ENCODE data around the gene LRRC43.
"Not testable (repeated sequence)": the region's sequence is repeated elsewhere in the genome, so short reads cannot be mapped to it uniquely, and the experiment has no call there.

The LRRC43 gene

DNA sequence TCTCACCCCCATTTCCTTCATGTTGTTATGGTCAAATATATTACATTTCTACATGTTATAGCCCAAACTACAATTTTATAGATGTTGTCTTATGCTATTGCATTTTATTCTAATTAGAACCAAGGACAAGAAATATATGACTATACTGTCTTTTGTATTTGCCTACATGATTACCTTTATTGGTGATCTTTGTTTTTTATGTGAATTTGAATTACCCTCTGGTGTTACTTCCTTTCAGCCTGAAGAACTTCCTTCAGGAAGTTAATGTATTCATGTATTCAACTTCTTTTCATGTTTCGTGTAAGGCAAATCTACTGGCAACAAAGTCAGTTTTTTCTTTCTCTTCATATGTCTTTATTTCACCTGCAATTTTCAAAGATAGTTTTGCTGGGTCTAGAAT is 11.9 kb downstream of the LRRC43 start:
- peaks cover 16% of the 10 kb centered on the region for H3K4me1 Mint-ChIP-seq (ENCODE audit: low read depth)
- no peaks in the 10 kb centered on the region for H3K9me3 Mint-ChIP-seq
- no peak overlapping the region for H3K27ac Mint-ChIP-seq
- no peak overlapping the region for H3K4me3 Mint-ChIP-seq
- intact Hi-C loops (cut with micrococcal nuclease), result loop anchor here (5.0 kb wide), 1 partner anchor 143 kb away; no protein-coding TSS in a partner anchor
- H3K27me3 Mint-ChIP-seq, result peaks cover 23% of the 10 kb centered on the region
- no peaks in the 10 kb centered on the region for H3K36me3 Mint-ChIP-seq (ENCODE audit: low read depth)

DNA sequence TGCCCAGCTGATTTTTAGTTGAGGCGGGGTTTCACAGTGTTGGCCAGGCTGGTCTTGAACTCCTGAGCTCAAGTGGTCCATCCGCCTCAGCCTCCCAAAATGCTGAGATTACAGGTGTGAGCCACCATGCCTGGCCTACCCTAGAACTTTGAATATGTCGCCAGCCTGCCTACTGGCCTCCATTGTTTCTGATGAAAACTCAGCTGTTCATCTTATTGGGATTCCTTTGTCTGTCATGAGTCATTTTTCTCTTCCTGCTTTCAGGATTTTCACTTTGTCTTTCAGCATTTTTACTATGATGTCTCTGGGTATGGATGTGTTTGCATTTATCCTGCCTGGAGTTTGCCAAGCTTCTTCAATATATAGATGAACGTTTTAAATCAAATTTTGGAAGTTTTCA is 12.5 kb downstream of the LRRC43 start:
- intact Hi-C loops (cut with micrococcal nuclease), result no loop called here
- Mint-ChIP-seq H3K4me1 (ENCODE audit: low read depth) (peaks cover 16% of the 10 kb centered on the region), H3K27me3 (peaks cover 29% of the 10 kb centered on the region), H3K27ac (no peak overlapping the region), H3K4me3 (no peak overlapping the region), H3K9me3 (no peaks in the 10 kb centered on the region), H3K36me3 (ENCODE audit: low read depth) (no peaks in the 10 kb centered on the region)

DNA sequence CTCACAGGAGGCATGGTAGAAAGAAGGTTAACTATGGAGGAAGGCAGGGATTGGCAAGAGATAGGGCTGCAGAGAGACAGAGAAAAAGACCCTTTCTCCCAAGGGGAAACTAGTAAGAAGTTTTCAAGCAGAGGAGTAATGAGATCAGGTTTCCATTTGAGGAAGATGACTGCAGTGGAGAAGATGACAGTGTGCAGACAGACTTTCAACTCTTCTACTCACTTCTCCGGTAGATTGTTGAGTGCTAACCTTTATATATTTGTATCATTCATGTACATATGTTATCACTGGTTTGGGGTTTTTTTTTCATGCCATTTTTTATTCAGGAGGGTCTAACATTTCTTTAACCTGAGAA is 14.7 kb downstream of the LRRC43 start:
- Mint-ChIP-seq H3K4me1 (ENCODE audit: low read depth) (peaks cover 16% of the 10 kb centered on the region), H3K27me3 (peaks cover 45% of the 10 kb centered on the region), H3K27ac (no peak overlapping the region), H3K4me3 (no peak overlapping the region), H3K36me3 (ENCODE audit: low read depth) (no peaks in the 10 kb centered on the region), H3K9me3 (no peaks in the 10 kb centered on the region)
- intact Hi-C loops (cut with micrococcal nuclease), result no loop called here

DNA sequence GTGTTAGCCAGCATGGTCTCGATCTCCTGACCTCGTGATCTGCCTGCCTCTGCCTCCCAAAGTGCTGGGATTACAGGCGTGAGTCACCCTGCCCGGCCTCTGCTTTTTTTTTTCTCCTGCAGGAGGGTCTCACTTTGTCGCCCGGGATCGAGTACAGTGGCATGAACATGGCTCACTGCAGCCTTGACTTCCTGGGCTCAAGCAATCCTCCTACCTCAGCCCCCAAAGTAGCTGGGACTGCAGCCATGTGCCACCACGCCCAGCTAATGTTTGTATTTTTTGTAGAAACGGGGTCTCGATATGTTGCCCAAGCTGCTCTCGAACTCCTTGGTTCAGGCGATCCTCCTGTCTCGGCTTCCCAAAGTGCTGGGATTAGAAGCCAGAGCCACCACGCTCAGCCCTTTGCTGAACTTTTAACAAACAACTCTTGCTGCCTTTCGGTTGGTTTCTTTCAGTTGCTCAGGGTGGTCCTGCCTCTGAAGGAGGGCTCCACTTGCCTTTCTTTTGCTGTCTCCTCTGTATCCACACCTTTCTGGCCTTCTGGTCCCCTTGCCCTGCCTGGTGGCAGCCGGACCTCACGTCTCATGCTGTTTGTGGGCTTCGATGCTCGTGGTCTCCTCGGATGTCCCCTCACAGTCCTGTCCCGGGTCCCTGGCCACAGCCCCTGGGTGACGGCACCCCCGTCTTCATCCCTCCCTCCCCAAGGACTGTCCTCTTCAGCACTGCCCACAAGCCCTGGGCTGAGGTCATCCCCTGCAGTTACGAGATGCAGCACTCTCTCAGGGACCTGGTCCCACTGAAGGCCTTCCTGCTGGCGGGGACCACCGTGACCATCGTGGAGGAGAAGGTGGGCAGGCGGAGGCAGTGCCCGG is 16.8 kb downstream of the LRRC43 start:
- Mint-ChIP-seq H3K27ac (no peak overlapping the region), H3K27me3 (peaks cover 57% of the 10 kb centered on the region), H3K36me3 (ENCODE audit: low read depth) (no peaks in the 10 kb centered on the region), H3K9me3 (no peaks in the 10 kb centered on the region), H3K4me1 (ENCODE audit: low read depth) (peaks cover 25% of the 10 kb centered on the region), H3K4me3 (no peak overlapping the region)
- intact Hi-C loops (cut with micrococcal nuclease), result no loop called here

DNA sequence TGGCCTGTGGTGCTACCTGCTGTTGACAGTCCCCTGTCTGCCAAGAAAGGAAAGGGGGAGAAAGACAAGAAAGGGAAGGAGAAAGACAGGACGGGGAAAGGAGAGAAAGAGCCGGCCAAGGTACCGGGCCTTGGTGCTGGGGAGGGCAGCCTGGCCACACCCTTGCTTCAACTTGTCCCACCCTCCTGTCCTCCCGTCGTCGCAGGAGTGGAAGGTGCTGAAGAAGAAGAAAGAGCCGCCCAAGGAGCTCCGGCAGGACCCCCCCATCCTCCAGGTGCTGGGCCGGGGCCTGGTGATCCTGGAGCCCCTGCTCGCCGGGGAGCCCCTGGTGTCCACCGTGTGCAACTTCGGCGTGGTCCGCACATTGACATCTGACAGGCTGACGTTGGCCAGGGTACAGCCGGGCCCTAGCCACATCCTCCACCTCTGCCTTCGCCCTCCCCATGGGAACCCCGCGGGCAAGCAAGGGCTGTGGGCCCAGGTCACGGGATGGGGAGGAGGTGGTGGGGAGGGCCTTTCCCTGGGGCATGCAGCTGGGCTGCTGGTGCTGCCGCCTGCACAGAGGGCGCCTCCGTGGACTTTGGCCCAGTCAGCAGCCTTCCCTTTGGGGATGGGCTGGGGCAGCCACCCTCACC is 17.7 kb downstream of the LRRC43 start:
- peaks cover 34% of the 10 kb centered on the region for H3K4me1 Mint-ChIP-seq (ENCODE audit: low read depth)
- intact Hi-C loops (cut with micrococcal nuclease), result no loop called here
- no peaks in the 10 kb centered on the region for H3K9me3 Mint-ChIP-seq
- no peak overlapping the region for H3K27ac Mint-ChIP-seq
- no peak overlapping the region for H3K4me3 Mint-ChIP-seq
- peaks cover 67% of the 10 kb centered on the region for H3K27me3 Mint-ChIP-seq
- no peaks in the 10 kb centered on the region for H3K36me3 Mint-ChIP-seq (ENCODE audit: low read depth)

- intact Hi-C loops (cut with micrococcal nuclease), result no loop called here
- Mint-ChIP-seq H3K4me3 (no peak overlapping the region), H3K27me3 (peaks cover 70% of the 10 kb centered on the region), H3K9me3 (no peaks in the 10 kb centered on the region), H3K36me3 (ENCODE audit: low read depth) (no peaks in the 10 kb centered on the region), H3K4me1 (ENCODE audit: low read depth) (peaks cover 41% of the 10 kb centered on the region), H3K27ac (no peak overlapping the region)
Measured at GRCh38 chr12:122201381-122201780, 18.5 kb downstream of the LRRC43 start.

DNA sequence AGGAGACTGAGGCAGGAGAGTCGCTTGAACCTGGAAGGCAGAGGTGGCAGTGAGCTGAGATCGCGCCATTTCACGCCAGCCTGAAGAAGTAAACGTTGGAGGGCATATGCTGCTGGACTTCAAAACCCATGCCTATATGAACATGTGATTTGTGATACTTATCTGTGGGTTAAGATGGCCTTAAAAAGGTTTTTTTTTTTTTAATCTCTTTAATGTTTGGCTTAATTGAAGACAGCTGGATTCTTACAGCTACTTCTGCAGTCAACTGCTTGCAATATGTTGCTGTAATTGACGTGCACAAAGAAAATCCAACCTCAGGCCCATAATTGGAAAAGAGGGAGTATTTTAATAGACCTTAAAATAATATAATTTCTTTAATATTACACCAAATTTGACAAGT is 19.1 kb downstream of the LRRC43 start:
- peaks cover 76% of the 10 kb centered on the region for H3K27me3 Mint-ChIP-seq
- H3K36me3 Mint-ChIP-seq (ENCODE audit: low read depth), result peaks cover 5% of the 10 kb centered on the region
- intact Hi-C loops (cut with micrococcal nuclease), result no loop called here
- H3K9me3 Mint-ChIP-seq, result no peaks in the 10 kb centered on the region
- H3K4me3 Mint-ChIP-seq, result no peak overlapping the region
- H3K4me1 Mint-ChIP-seq (ENCODE audit: low read depth), result peaks cover 42% of the 10 kb centered on the region
- no peak overlapping the region for H3K27ac Mint-ChIP-seq

GRCh38 chr12:122202811-122203210 is 19.9 kb downstream of the LRRC43 start:
- H3K9me3 Mint-ChIP-seq; H3K27ac Mint-ChIP-seq; intact Hi-C loops (cut with micrococcal nuclease): not testable (repeated sequence)
- Mint-ChIP-seq H3K36me3 (ENCODE audit: low read depth) (peaks cover 13% of the 10 kb centered on the region), H3K27me3 (peaks cover 73% of the 10 kb centered on the region), H3K4me1 (ENCODE audit: low read depth) (peaks cover 34% of the 10 kb centered on the region), H3K4me3 (peak overlapping the region; percentile 73)

GRCh38 chr12:122203301-122204166 is 20.6 kb downstream of the LRRC43 start, which contains the start of gene B3GNT4:
Gene B3GNT4 (plus strand): TSS chr12:122203709. CDS start chr12:122204619, 910 bp downstream.
- no peak within 1 kb of the TSS for H3K27ac Mint-ChIP-seq

GRCh38 chr12:122204167-122205052 is 21.5 kb downstream of the LRRC43 start:
- Mint-ChIP-seq H3K9me3 (no peaks in the 10 kb centered on the region), H3K27me3 (peaks cover 65% of the 10 kb centered on the region), H3K36me3 (ENCODE audit: low read depth) (peaks cover 29% of the 10 kb centered on the region), H3K27ac (no peak overlapping the region), H3K4me3 (peak overlapping the region; percentile 51), H3K4me1 (ENCODE audit: low read depth) (peaks cover 31% of the 10 kb centered on the region)
- intact Hi-C loops (cut with micrococcal nuclease), result no loop called here

More at GRCh38 chr12:122203301-122204166, 20.6 kb downstream of the LRRC43 start, which contains the start of gene B3GNT4:
- Mint-ChIP-seq H3K36me3 (ENCODE audit: low read depth) (peaks cover 20% of the 10 kb centered on the region), H3K4me3 (peak within 1 kb of the TSS; percentile 73), H3K9me3 (no peaks in the 10 kb centered on the region), H3K27me3 (peaks cover 70% of the 10 kb centered on the region), H3K4me1 (ENCODE audit: low read depth) (peaks cover 31% of the 10 kb centered on the region)
- intact Hi-C loops (cut with micrococcal nuclease), result no loop called here

GRCh38 chr12:122205053-122205925 is 22.4 kb downstream of the LRRC43 start:
- Mint-ChIP-seq H3K9me3 (no peaks in the 10 kb centered on the region), H3K4me1 (ENCODE audit: low read depth) (peaks cover 31% of the 10 kb centered on the region), H3K27ac (no peak overlapping the region), H3K27me3 (peaks cover 56% of the 10 kb centered on the region), H3K4me3 (no peak overlapping the region), H3K36me3 (ENCODE audit: low read depth) (peaks cover 38% of the 10 kb centered on the region)
- intact Hi-C loops (cut with micrococcal nuclease), result no loop called here

GRCh38 chr12:122206111-122206881 is 23.4 kb downstream of the LRRC43 start:
- Mint-ChIP-seq H3K27me3 (peaks cover 47% of the 10 kb centered on the region), H3K9me3 (no peaks in the 10 kb centered on the region), H3K36me3 (ENCODE audit: low read depth) (peaks cover 44% of the 10 kb centered on the region), H3K27ac (no peak overlapping the region), H3K4me3 (no peak overlapping the region), H3K4me1 (ENCODE audit: low read depth) (peaks cover 31% of the 10 kb centered on the region)
- intact Hi-C loops (cut with micrococcal nuclease), result no loop called here
